DLD1 (cell line): ENCODE results near the gene FERMT2.

Experiments
- in situ Hi-C: cut with HindIII; loops from 2 replicates; pipeline ENCODE4 v1.10.0; 2017; ENCODE audit warnings: low sequenced_read_pairs

The FERMT2 gene, protein sequence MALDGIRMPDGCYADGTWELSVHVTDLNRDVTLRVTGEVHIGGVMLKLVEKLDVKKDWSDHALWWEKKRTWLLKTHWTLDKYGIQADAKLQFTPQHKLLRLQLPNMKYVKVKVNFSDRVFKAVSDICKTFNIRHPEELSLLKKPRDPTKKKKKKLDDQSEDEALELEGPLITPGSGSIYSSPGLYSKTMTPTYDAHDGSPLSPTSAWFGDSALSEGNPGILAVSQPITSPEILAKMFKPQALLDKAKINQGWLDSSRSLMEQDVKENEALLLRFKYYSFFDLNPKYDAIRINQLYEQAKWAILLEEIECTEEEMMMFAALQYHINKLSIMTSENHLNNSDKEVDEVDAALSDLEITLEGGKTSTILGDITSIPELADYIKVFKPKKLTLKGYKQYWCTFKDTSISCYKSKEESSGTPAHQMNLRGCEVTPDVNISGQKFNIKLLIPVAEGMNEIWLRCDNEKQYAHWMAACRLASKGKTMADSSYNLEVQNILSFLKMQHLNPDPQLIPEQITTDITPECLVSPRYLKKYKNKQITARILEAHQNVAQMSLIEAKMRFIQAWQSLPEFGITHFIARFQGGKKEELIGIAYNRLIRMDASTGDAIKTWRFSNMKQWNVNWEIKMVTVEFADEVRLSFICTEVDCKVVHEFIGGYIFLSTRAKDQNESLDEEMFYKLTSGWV

DNA sequence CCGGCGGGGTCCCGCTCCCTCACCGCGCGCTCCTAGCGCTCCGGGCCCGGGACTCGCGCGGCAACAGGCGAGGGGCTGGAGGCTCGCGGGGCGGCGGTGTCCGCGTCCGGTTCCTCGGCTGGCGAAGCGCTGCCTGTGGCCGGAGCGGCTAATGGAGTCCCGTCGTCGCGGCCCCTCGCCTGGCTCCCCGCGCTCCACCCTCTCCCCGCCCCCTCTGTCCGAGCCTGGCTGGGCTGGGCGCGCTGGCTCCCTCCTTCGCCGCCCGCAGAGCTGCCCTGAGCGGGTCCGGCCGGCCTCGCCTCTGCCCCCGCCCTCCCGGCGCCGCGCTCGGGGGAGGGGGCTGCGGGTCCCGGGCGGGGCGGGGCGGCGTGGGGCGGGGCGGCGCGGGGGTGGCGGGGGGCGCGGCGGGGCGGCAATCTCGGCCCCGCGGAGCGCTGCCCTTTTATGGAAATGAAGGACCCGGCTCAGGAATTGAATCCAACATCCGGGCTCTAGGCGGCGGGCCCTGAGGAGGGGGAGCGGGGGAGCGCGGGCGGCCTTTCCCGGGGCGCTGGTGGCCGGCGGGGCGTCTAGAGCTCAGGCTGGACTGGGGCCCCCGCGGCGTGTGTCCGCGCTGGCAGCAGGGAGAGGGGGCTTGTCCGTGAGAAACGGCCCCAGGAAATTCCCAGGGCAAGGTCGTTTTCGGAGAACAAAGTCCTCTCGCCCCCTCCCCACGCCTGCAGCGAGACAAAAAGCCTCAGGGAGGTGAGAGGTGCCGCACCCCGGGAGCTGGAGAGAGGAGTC lies at the start of gene FERMT2:
FERMT2 (minus strand) TSS at position 153 of the 783 bp plus-strand sequence. CDS start 482 bp downstream, outside the sequence.
- in situ Hi-C loops: no loop called here

DNA sequence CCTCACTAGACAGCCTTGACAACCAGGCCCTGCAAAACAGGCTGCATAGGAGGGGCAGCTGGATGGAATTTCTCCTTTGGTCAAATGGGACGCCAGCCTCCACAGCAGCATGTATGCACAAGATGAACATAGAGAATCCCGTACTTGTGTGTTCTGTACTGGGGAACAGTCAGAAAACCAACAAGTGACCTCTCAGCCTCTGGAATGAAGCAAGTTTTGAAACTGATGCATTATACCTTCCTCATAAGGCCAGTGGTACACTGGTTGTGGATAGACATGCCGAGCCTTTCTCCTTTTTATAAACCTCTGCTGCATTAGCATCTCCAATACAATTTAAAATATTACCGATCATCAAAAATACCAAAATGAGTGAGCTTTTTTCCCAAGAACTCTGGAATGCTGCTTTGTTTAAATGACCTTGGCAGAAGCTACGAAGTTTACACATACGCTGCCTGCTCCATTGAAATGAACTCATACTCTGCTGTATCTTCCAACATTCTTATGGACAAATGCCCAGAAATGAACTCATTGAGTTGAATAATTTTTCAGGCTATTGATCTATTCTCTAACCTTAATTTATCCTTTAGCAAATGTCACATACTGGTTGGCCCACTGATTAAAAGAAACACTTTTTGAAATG lies 47.6 kb upstream of the FERMT2 start:
- in situ Hi-C loops: no loop called here

DNA sequence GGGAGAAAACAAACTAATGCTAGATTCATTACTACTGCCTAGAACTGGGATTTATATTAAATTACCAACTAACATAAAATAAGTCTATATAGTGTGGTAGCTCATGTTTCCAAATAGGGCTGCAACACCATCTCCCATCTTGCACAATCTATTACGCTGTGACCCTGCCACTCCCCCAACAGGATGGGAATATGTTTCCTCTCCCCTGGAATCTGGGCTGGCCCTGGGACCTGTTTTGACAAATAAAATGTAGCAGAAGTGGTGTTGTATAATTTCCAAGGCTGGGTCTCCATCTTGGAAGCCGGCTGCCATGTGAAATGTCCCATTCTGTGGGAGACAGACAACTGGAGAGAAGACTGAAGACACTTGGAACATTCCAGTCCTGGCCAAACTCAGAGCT lies 45.6 kb upstream of the FERMT2 start:
- in situ Hi-C loops: no loop called here

DNA sequence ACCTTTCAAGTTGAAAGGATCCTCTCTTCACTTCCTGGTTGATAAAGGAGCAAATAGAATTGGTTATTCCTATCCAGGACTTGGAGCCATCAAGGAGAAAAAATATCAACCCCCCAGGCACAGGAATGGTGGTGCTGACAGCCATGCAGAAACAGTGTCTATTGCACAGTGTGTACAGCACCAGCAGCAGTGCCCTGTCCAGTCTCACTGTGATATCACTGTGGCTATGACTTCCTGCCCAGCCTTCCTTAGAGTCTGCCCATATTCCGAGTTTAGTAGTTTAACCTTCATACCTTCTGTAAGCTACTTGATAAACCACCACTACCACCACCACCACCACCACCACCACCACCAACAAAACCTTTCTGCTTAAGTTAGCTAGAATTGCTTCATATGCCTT lies 45.1 kb upstream of the FERMT2 start:
- in situ Hi-C loops: no loop called here

DNA sequence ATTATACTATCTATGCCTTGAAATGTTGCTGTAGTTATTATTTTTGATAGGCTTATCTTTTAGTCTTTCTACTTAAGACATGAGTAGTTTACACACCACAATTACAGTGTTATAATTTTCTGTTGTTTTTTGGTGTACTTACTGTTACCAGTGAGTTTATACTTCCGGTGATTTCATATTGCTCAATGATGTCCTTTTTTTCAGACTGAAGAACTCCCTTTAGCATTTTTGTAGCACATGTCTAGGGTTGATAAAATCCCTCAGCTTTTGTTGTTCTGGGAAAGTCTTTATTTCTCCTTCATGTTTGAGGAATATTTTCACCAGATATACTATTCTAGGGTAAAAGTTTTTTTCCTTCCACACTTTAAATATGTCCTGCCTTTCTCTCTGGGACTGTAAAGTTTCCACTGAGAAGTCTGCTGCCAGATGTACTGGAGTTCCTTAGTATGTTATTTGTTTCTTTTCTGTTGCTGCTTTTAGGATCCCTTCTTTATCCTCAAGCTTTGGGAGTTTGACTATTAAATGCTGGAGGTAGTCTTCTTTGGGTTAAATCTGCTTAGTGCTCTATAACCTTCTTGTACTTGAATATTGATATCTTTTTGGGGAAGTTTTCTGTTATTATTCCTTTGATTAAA lies 41.5 kb upstream of the FERMT2 start:
- in situ Hi-C loops: no loop called here

DNA sequence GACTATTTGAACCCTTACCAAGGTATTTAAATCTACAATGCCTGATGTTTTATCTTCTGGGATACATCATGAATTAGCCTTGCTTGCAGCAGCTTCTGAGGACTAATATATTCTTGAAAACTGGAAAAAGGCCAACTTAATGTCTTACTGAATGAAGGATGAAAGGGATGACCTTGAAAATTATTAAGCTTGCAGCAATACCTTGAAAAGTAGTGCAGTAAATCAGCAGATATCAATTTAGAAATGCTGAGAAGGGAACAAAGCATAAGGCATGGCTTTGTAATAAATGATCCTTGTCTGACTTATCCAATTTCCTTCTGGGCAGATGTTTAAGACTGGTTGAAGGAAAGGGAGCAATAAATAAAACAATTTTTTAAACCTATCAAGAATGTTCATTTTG lies 37.3 kb upstream of the FERMT2 start:
- in situ Hi-C loops: no loop called here

DNA sequence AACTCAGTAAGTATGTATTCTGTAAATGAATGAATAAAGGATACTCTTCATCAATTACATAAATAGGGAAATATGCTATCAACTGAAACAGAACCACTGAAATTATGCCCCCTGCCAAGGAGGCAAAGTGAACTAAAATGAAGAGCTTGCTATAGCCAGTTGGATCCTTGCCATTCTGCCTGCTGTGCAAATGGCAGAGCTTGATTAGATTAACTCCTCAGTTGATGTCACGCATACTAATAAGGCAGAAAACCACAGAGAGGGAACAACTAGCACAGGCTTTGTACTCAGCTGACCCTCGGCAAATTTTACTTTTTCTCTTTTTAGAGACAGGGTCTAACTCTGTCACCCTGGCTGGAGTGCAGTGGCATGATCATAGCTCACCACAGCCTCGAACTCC lies 36.7 kb upstream of the FERMT2 start:
- in situ Hi-C loops: no loop called here

DNA sequence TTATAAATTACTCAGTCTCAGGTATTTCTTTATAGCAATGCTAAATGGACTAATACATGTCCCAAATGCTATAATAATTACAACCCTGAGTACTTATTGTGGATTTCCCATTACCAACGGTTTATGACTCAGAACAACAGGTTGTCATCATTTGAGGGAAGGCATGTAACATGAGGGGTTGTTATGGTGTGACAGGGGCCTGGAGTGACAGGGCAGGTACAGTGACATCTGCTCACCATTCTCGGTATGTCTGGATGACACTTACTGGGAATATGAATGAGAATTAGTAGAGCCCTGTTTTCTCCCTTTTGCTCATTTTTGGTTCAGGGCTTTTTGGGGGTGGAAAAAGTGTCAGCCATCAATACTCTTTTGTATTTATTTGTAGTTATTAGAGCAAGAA lies 36.2 kb upstream of the FERMT2 start:
- in situ Hi-C loops: no loop called here

DNA sequence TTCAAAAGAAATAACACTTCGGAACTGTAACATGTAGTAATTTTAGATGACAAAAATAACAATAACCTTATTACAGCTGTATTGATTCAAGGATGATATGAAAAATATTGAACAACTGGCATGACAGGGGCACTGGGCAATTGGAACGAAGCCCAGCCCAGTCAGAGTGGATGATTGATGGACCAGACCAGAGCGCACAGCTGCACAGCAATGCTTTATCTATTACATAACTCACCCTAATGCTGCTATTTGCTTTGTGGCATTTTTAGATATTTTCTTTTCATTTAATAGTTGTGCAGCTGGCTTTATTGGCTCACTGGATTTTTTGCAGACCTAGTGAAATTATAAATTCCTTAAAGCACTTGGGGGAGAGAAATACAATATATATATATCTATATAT lies 26.9 kb upstream of the FERMT2 start:
- in situ Hi-C loops: no loop called here

DNA sequence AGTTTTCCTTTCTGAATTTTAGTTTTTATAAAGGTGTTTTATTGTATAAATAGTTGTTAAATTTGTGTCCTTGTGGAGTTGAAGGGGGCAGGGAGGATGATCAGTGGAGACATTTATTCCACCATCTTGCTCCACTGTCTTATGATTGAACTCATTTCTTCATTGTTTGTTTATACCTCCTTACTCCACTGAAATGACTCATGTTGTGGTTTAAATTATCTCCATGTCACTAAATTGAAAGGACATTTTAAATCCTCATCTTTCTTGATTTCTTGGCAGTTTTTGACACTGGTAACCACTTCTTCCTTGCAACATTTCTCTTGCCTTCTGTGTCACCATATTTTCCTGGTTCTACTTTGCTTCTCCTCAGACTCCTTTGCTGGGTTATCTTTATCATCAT lies 23.6 kb upstream of the FERMT2 start:
- in situ Hi-C loops: no loop called here

DNA sequence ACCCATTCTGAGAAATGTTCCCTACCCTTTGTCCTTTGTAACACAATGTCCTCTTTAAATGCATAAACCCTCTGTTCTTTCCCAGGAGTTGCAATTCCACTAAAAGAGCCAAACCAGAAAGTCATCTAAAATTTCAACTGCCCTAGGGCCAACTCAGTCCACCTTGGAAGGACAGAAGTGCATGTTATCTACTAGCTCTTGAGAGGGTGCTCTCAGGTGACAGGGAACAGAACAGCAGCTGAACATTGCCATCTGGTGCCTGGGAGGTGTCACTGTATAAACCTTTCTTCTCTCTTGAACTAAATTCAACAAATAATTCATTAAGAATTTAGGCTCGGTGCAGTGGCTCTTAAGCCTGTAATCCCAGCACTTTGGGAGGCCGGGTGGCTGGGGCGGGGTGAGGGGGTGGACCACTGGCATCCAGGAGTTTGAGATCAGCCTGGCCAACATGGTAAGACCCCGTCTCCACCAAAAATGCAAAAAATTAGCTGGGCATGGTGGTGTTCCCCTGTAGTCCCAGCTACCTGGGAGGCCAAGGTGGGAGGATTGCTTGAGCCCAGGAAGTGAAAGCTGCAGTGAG lies 10.3 kb upstream of the FERMT2 start:
- in situ Hi-C loops: no loop called here

DNA sequence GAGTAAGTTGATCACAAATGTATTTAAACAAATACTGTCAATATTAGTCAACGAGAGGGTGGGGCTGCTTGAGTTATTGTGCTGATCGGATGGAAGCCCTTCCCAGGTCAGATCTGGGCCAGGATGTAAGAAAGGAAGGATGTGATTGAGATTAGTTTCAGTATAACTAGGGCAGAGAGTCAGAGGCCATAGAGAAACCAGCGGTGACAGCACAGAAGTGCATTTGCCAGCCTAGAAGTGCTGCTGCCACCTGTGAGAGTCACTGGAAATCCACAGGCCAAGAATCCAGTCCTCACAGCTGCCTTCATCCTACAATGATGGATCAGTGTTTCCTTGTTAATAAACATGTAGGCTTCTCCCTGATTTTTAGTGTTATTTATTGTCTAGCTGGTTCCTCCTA lies 9.8 kb upstream of the FERMT2 start:
- in situ Hi-C loops: no loop called here

DNA sequence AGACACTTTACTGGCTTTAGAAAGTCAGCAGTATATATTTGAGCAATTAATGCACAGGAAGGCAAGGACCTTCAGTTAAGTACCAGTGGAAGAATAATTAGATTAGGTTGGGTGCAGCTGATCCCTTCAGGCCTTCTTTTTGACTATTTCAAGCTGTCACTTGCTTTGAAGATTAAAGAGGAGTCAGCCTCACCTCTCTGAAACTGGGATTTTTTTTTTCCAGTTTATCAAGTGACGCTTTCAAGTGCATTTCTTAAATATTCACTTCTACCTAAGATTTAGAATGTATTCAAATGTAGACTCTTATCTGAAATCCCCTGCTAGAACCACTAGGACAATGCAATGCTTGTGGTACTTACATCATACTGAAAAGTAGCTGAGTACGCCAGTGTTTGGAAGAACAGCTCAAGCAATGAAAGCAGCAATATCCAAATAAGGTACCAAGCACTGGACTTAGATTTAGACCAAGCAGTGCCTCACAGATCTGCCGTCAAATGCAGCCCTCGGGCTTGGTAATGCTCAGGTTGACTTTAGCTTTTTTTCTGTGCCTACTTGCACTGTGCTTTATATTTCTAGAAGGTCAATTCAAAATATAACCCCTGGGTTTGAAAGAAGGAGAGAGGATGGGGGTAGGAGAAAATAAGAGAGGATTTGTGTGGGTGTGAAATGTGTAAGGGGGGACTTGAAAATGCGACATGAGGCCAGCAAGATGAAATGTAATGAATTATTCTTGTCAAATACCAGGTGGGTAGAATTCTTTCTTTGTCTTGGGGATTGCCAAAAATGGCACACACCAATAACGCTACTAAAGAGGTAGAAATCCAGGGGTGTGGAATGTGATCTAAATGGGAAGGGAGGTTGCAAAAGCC lies 3.7 kb upstream of the FERMT2 start:
- in situ Hi-C loops: no loop called here

DNA sequence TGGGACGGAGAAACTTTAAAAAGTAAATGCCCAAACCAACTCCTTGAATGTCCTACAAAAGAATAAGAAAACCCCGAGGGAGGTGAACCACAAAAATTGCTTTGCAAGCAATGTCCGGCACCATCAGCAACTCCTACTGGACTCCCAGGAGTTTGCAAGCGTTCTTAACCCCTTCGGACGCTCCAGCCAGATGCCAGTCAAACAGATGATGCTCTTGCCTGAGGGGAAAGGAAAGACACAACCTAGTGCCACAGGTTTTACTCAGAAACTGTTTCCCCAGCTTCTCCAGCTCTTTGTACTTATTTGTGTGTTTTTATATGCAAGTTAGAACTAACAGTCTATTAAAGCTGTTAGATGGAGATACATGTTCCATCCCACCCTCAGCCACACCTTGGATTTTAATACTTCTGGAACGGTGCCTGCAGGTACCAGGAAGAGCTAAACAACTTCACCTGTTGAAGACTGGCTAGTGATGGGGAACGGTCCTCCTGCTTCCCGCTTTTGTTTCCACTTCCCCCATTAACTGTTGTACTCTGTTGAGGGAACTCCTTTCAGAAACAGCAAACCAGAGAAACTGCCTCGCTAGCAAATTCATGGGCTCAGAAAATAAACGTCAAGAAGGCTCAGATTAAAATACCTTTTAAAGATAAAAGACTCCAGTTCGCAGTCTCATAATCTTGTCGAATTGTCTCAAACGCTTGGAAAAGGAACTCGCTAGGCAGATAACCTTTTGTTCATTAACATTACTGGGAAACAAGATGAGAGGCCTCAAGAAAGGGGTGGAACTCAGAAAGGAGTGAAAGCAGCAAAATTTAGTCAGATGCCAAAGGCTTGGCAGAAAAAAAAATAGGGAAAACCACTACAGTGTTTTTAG lies 1.1 kb upstream of the FERMT2 start:
- in situ Hi-C loops: no loop called here

DNA sequence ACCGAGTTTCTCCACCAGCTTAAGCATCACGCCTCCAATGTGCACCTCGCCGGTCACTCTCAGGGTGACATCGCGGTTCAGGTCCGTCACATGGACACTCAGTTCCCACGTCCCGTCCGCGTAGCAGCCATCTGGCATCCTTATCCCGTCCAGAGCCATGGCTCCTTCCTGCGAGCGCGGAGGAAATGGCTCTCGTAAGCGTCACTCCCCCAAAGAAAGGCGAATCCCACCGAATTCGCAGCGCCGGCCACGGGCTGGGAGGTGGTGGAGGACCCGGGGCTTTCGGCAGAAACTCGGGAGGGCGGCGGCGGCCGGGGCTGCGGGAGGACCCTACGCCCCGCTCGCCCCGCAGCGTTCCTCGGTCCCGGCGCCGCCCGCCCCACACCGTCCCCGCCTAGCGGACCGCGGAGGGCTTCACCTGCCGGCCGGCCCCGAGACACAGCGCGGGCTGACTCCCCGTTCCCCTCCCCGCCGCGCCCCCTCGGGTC lies 396 bp downstream of the FERMT2 start:
- in situ Hi-C loops: no loop called here

DNA sequence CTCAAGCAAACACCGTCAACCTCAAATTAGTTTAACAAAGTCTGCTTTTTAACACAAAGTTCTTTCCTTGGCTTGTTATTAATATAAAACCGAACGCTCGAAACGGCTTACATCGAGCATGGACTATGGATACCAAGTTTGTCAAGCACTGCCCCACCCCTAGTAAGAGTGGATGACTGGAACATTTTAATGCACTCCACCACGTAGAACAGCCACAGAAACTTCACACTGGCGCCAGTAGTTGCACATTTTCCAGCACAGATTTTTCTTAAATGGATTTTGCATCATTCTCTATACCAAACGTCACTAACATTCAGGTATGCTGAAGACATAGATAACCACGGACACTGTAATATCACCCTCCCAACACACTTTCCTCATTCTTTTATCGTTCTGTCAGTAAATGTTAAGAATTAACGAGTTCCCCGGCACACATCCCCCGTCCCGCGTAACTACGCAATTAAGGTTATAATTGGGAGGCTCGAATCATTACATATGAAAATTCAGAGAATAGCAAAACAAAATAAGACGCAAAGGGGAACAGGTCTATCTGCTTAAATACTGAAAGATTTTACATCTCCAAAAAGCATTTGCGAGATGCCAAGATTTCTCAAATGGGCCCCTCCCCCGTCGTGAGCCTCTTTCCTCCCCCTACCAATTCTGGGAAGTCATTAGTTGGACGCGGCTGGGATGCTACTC lies 990 bp downstream of the FERMT2 start:
- in situ Hi-C loops: no loop called here

DNA sequence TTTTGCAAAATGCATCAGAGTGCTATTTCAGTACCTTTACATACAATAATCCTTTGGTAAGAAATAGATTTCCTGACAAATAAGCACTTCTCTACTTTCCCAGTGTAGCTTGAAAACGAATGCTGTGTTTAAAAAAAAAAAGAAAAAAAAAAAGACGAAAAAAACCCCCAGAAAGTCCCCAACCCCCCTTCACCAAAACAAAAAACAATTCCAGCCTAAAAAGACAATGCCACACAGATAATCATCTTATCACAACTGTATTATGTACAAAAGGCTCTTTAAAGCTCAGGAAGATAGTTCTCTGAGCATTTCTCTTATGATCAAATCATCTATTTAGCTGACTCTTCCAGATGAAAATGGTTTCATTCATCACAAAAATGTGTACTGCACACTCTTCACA lies 1.6 kb downstream of the FERMT2 start:
- in situ Hi-C loops: no loop called here

DNA sequence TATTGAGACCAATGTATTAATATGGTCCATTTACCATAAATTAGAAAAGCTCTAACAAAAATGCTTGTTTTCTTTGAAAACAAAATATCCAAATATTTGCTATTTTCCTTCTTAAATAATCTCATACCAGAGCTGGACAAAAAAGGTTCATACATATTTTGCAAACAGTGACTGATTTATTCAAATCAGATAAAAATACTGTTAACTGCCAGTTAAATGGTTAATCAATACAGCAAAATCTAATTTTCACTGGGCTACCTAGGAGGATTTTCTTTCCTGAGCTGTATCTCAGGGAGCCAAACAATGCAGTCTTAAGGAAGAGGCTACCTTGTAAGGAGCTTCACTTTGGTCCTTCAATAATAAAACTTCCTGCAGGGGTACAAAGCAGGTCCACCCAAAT lies 2.0 kb downstream of the FERMT2 start:
- in situ Hi-C loops: no loop called here
